ENCODE data around the gene SH3BP2. TPM values are rescaled to one million over a fixed set of nuclear protein-coding genes. Genes with fewer than 3 reads are reported as not detected.

The SH3BP2 gene
- total RNA-seq, 8 experiments from 2014 or later: 17.5 to 41.5 (median 24.1) TPM

- no peak overlapping the region for H3K27ac ChIP-seq
- H3K4me1 ChIP-seq (replicated peaks in 1 of 2): peaks cover 13 to 17% of the 10 kb centered on the region in 2 donors
- in situ Hi-C loops (cut with MboI; ENCODE audit: low pct_unique_long_range_greater_than_20kb in 2 of 9, low sequenced_read_pairs in 9 of 9, unreplicated experiment in 9 of 9): no loop called here
- 83 to 100% (median 100%) methylated on average over 1 of the region's 1 CpG; no CpG with 5 or more reads in 2 of the 10 experiments for WGBS, 10 experiments
- no peak for ATAC-seq (replicated peaks in 6 of 8)
- no peak overlapping the region for H3K4me3 ChIP-seq
Observed at GRCh38 chr4:2816401-2816954, 23.6 kb downstream of the SH3BP2 start.

GRCh38 chr4:2817137-2817536 is 24.3 kb downstream of the SH3BP2 start:
- WGBS, 10 experiments: 81 to 100% (median 100%) methylated on average over 1 to 3 of the region's 4 CpGs; no CpG with 5 or more reads in 6 of the 10 experiments
- peaks cover 6 to 14% of the 10 kb centered on the region in 2 donors for H3K4me1 ChIP-seq (replicated peaks in 1 of 2)
- no peak overlapping the region for H3K4me3 ChIP-seq
- ATAC-seq (replicated peaks in 6 of 8): no peak
- no peak overlapping the region for H3K27ac ChIP-seq
- in situ Hi-C loops (cut with MboI; ENCODE audit: low pct_unique_long_range_greater_than_20kb in 2 of 9, low sequenced_read_pairs in 9 of 9, unreplicated experiment in 9 of 9): no loop called here

- ATAC-seq (replicated peaks in 6 of 8): peak; percentile 42 to 82 (median 74)
- peak overlapping the region; percentile 64 to 95 (median 70) for H3K4me3 ChIP-seq
Observed at GRCh38 chr4:2817701-2818350, 24.9 kb downstream of the SH3BP2 start.

GRCh38 chr4:2818351-2818939 is 25.6 kb downstream of the SH3BP2 start:
- peak; percentile 11 to 62 (median 58) for ATAC-seq (replicated peaks in 6 of 8)
- H3K4me3 ChIP-seq: peak overlapping the region; percentile 64 to 95 (median 70)
- 0 to 61% (median 17%) methylated on average over 2 to 5 of the region's 54 CpGs; no CpG with 5 or more reads in 7 of the 10 experiments for WGBS, 10 experiments
- peaks cover 0 to 10% of the 10 kb centered on the region in 2 donors for H3K4me1 ChIP-seq (replicated peaks in 1 of 2)
- in situ Hi-C loops (cut with MboI; ENCODE audit: low pct_unique_long_range_greater_than_20kb in 2 of 9, low sequenced_read_pairs in 9 of 9, unreplicated experiment in 9 of 9): no loop called here
- H3K27ac ChIP-seq: peak overlapping the region; percentile 37 to 76

More at GRCh38 chr4:2817701-2818350, 24.9 kb downstream of the SH3BP2 start:
- 59 to 93% (median 60%) methylated on average over 1 to 5 of the region's 65 CpGs; no CpG with 5 or more reads in 7 of the 10 experiments for WGBS, 10 experiments
- Histone ChIP-seq H3K4me1 (replicated peaks in 1 of 2) (peaks cover 0 to 10% of the 10 kb centered on the region in 2 donors), H3K27ac (peak overlapping the region; percentile 37 to 76)
- in situ Hi-C loops (cut with MboI; ENCODE audit: low pct_unique_long_range_greater_than_20kb in 2 of 9, low sequenced_read_pairs in 9 of 9, unreplicated experiment in 9 of 9): no loop called here

GRCh38 chr4:2819244-2820215 is 26.6 kb downstream of the SH3BP2 start:
- ATAC-seq (replicated peaks in 6 of 8): no peak
- in situ Hi-C loops (cut with MboI; ENCODE audit: low pct_unique_long_range_greater_than_20kb in 2 of 9, low sequenced_read_pairs in 9 of 9, unreplicated experiment in 9 of 9): no loop called here
- WGBS, 10 experiments: 77 to 100% (median 95%) methylated on average over 1 to 4 of the region's 5 CpGs; no CpG with 5 or more reads in 4 of the 10 experiments
- Histone ChIP-seq H3K4me1 (replicated peaks in 1 of 2) (peaks cover 0 to 10% of the 10 kb centered on the region in 2 donors), H3K4me3 (peak overlapping the region; percentile 64 to 95 (median 70)), H3K27ac (no peak overlapping the region)

- no peak overlapping the region for H3K4me3 ChIP-seq
- in situ Hi-C loops (cut with MboI; ENCODE audit: low pct_unique_long_range_greater_than_20kb in 2 of 9, low sequenced_read_pairs in 9 of 9, unreplicated experiment in 9 of 9): no loop called here
- no peak for ATAC-seq (replicated peaks in 6 of 8)
- H3K27ac ChIP-seq: no peak overlapping the region
- WGBS, 10 experiments: 80 to 100% (median 88%) methylated on average over 1 to 7 of the region's 13 CpGs; no CpG with 5 or more reads in 4 of the 10 experiments
- H3K4me1 ChIP-seq (replicated peaks in 1 of 2): peaks cover 0 to 10% of the 10 kb centered on the region in 2 donors
Observed at GRCh38 chr4:2820216-2820982, 27.5 kb downstream of the SH3BP2 start.

- Histone ChIP-seq H3K27ac (no peak overlapping the region), H3K4me1 (replicated peaks in 1 of 2) (peaks cover 0 to 8% of the 10 kb centered on the region in 2 donors), H3K4me3 (no peak overlapping the region)
- in situ Hi-C loops (cut with MboI; ENCODE audit: low pct_unique_long_range_greater_than_20kb in 2 of 9, low sequenced_read_pairs in 9 of 9, unreplicated experiment in 9 of 9): no loop called here
- WGBS, 10 experiments: 90 to 100% (median 100%) methylated on average over 1 to 3 of the region's 23 CpGs; no CpG with 5 or more reads in 5 of the 10 experiments
- ATAC-seq (replicated peaks in 6 of 8): no peak
Observed at GRCh38 chr4:2822461-2823300, 29.8 kb downstream of the SH3BP2 start.

GRCh38 chr4:2823301-2823670 is 30.4 kb downstream of the SH3BP2 start:
- ATAC-seq (replicated peaks in 6 of 8): no peak
- Histone ChIP-seq H3K27ac (no peak overlapping the region), H3K4me1 (replicated peaks in 1 of 2) (peaks cover 0 to 7% of the 10 kb centered on the region in 2 donors), H3K4me3 (no peak overlapping the region)
- in situ Hi-C loops (cut with MboI; ENCODE audit: low pct_unique_long_range_greater_than_20kb in 2 of 9, low sequenced_read_pairs in 9 of 9, unreplicated experiment in 9 of 9): no loop called here
- 60 to 100% (median 100%) methylated on average over 1 of the region's 4 CpGs; no CpG with 5 or more reads in 7 of the 10 experiments for WGBS, 10 experiments

GRCh38 chr4:2823671-2824328 is 30.9 kb downstream of the SH3BP2 start:
- Histone ChIP-seq H3K27ac (no peak overlapping the region), H3K4me3 (no peak overlapping the region), H3K4me1 (replicated peaks in 1 of 2) (peaks cover 0 to 7% of the 10 kb centered on the region in 2 donors)
- WGBS, 10 experiments: 40 to 100% (median 87%) methylated on average over 1 to 5 of the region's 14 CpGs; no CpG with 5 or more reads in 7 of the 10 experiments
- ATAC-seq (replicated peaks in 6 of 8): no peak
- in situ Hi-C loops (cut with MboI; ENCODE audit: low pct_unique_long_range_greater_than_20kb in 2 of 9, low sequenced_read_pairs in 9 of 9, unreplicated experiment in 9 of 9): no loop called here

- peaks cover 0 to 4% of the 10 kb centered on the region in 2 donors for H3K4me1 ChIP-seq (replicated peaks in 1 of 2)
- no peak for ATAC-seq (replicated peaks in 6 of 8)
- no peak overlapping the region for H3K27ac ChIP-seq
- in situ Hi-C loops (cut with MboI; ENCODE audit: low pct_unique_long_range_greater_than_20kb in 2 of 9, low sequenced_read_pairs in 9 of 9, unreplicated experiment in 9 of 9): no loop called here
- WGBS, 10 experiments: 100% methylated on average over 3 of the region's 24 CpGs; no CpG with 5 or more reads in 9 of the 10 experiments
- H3K4me3 ChIP-seq: no peak overlapping the region
Observed at GRCh38 chr4:2824329-2824835, 31.5 kb downstream of the SH3BP2 start.
